ENCODE results near the gene DUT. TPM values are rescaled to one million over a fixed set of nuclear protein-coding genes. Genes with fewer than 3 reads are reported as not detected.

DUT gene
- total RNA-seq, 2 donors from 2014 or later: 279 to 288 TPM

DNA sequence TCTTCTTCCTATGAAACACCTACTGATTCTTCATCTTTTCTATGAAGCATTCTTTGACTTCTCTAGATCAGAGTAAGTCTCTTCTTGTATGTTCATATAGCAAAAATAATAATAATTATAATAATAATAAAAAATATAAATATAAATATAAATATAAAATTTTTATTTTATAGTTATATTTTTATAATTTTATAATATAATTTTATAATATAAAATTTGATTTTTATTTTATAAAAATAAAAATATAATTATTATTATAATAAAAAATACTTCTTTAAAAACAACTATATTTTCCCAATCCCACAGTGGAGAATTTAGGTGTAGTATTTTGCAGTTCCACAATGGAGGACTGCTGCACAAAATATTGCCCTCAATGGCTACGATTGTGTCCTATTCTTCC is 34.3 kb downstream of the DUT start:
- no peaks in the 10 kb centered on the region for H3K4me1 Mint-ChIP-seq (ENCODE audit: low read depth)
- no peaks in the 10 kb centered on the region for H3K27me3 Mint-ChIP-seq (ENCODE audit: low read depth)
- no peak for ATAC-seq (replicated peaks in 1 of 2)
- peaks cover 0 to 2% of the 10 kb centered on the region in 2 donors for H3K9me3 Mint-ChIP-seq
- no peak overlapping the region for H3K4me3 Mint-ChIP-seq
- no peaks in the 10 kb centered on the region for H3K36me3 Mint-ChIP-seq (ENCODE audit: insufficient read depth in 2 of 2)
- no peak for DNase-seq
- H3K27ac Mint-ChIP-seq: no peak overlapping the region

DNA sequence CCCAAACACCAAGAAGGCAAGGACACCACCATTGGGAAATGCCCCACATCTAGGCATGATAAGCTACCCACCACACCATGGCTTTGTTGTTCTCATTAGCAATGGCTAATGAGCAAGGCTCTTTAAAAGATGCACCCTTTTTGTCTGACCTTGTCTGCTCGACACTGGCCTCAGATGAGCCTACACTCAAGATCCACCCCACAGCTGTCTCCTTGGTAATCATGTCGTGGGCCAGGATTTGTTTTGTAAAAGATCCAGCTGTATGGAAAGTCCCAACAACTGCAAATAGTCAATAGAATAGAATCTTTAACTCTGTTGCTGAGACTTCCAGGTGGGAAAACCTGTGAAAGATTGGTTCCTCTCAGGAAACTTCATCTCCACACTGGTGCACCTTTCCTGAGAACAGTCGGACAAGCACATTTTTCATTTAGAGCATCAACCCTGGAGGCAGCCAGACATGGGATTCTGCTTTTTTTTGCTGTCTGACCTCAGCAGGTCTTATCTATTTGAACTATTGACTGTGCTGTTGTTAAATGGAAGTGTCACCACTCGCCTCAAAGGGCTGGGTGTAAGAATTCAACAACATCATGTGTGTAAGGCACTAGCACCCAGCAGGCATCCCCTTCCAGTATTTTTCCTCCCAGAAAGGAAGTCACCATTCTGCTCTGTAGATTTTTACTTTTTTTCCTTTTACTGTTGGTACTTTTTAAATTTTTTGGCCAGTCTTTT is 35.5 kb downstream of the DUT start:
- ATAC-seq (replicated peaks in 1 of 2) (no peak), DNase-seq (no peak)
- H3K27ac Mint-ChIP-seq: no peak overlapping the region
- no peak overlapping the region for H3K4me3 Mint-ChIP-seq
- H3K27me3 Mint-ChIP-seq (ENCODE audit: low read depth): no peaks in the 10 kb centered on the region
- H3K9me3 Mint-ChIP-seq: no peaks in the 10 kb centered on the region
- H3K36me3 Mint-ChIP-seq (ENCODE audit: insufficient read depth in 2 of 2): no peaks in the 10 kb centered on the region
- no peaks in the 10 kb centered on the region for H3K4me1 Mint-ChIP-seq (ENCODE audit: low read depth)

DNA sequence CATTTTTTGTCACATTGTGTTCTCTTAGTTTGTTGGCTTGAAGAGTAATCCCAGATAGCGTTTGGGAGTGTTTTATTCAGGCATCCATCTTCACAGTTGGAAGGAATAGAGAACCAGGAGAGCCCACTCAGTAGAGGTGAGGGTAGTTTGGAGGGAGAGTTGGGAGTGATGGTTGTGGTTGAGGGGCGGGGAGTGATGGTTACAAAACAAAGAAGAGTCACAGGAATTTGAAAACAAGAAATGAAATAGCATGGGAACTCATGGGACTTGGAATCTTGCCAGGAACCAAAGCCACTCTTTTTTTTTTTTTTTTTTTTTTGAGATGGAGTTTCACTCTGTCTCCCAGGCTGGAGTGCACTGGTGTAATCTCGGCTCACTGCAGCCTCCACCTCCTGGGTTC is 36.3 kb downstream of the DUT start:
- Mint-ChIP-seq H3K27ac (no peak overlapping the region), H3K4me1 (ENCODE audit: low read depth) (no peaks in the 10 kb centered on the region), H3K4me3 (no peak overlapping the region), H3K9me3 (no peaks in the 10 kb centered on the region), H3K27me3 (ENCODE audit: low read depth) (no peaks in the 10 kb centered on the region), H3K36me3 (ENCODE audit: insufficient read depth in 2 of 2) (no peaks in the 10 kb centered on the region)
- DNase-seq (no peak), ATAC-seq (replicated peaks in 1 of 2) (no peak)

DNA sequence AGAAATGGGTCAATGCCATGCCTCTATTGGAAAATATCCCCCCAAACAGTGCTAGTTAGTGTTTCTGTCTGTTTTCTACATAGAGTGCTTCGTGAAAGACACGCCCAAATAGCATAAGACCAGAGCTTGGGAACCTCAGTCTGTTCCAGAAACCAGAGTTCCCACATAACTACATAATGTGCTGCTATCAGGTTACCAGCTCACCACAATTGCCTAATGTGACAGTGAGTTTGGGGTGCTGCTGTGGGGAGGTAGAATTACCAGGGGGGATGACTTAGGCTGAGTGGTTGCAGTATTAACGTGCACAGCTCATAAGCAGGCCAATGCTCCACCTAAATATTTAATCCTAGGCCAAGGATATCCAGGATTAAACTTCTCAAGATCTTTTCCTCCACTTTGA is 39.2 kb downstream of the DUT start:
- H3K9me3 Mint-ChIP-seq: no peaks in the 10 kb centered on the region

DNA sequence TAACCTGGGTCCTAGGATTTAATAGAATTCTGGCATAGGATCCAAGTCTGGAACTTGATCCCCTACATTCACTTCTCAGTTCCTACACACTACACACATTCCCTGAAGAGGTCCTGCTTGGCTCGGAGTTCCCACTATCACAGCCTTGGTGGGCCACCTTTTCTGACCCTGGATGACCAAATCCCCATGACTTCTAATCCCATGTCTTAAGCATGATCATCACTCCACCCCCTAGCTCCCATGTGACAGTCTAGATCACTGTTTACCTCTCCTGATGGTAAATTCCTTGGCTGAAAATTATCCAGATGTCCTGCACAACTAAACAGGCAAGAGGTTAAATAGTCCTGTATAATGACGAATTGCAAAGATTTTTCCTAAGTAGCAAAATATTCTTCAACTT is 40.3 kb downstream of the DUT start:
- no peaks in the 10 kb centered on the region for H3K9me3 Mint-ChIP-seq
- DNase-seq (no peak), ATAC-seq (replicated peaks in 1 of 2) (no peak)
- no peaks in the 10 kb centered on the region for H3K36me3 Mint-ChIP-seq (ENCODE audit: insufficient read depth in 2 of 2)
- peaks cover 22% of the 10 kb centered on the region for H3K27me3 Mint-ChIP-seq (ENCODE audit: low read depth)
- H3K27ac Mint-ChIP-seq: no peak overlapping the region
- H3K4me1 Mint-ChIP-seq (ENCODE audit: low read depth): no peaks in the 10 kb centered on the region
- no peak overlapping the region for H3K4me3 Mint-ChIP-seq

More for the DNA sequence above, 39.2 kb downstream of the DUT start:
- Mint-ChIP-seq H3K27me3 (ENCODE audit: low read depth) (peaks cover 14% of the 10 kb centered on the region), H3K4me1 (ENCODE audit: low read depth) (no peaks in the 10 kb centered on the region), H3K4me3 (no peak overlapping the region), H3K36me3 (ENCODE audit: insufficient read depth in 2 of 2) (no peaks in the 10 kb centered on the region), H3K27ac (no peak overlapping the region)
- DNase-seq (no peak), ATAC-seq (replicated peaks in 1 of 2) (no peak)

- H3K4me3 Mint-ChIP-seq: no peak overlapping the region
- DNase-seq (no peak), ATAC-seq (replicated peaks in 1 of 2) (no peak)
- H3K9me3 Mint-ChIP-seq: no peaks in the 10 kb centered on the region
- no peak overlapping the region for H3K27ac Mint-ChIP-seq
- H3K27me3 Mint-ChIP-seq (ENCODE audit: low read depth): peaks cover 22% of the 10 kb centered on the region
- no peaks in the 10 kb centered on the region for H3K4me1 Mint-ChIP-seq (ENCODE audit: low read depth)
- H3K36me3 Mint-ChIP-seq (ENCODE audit: insufficient read depth in 2 of 2): no peaks in the 10 kb centered on the region
These were observed 40.7 kb downstream of the DUT start for GRCh38 chr15:48371961-48372360.

DNA sequence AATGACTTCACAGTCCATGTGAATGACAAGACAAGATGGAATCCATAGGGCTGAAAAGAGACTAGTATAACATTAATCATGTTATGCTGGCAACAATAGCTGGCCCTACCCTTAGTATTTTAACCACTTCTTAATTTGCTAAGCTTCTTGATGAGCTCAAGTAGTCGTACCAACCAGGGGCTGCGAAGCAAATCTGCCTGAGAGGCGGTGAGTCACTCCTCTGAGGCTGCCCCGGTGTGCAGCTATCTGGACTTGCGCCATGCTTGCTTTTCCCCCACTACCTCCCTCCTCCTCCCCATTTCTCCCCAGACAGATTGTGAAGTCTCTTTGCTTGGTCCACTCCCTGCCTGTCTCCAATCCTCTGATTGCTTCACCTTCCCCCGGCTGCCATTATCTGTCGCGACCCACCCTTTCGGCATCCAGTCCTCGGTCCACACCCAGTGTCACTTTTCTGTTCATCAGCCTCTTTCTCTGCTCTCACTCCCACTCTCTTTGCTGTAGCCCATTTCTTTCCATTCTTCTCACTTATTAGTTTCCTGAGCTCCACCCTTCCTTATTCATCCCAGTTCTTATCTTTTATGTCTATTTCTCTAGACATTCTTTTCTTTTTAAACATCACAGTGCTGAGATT is 42.7 kb downstream of the DUT start:
- no peaks in the 10 kb centered on the region for H3K4me1 Mint-ChIP-seq (ENCODE audit: low read depth)
- H3K27me3 Mint-ChIP-seq (ENCODE audit: low read depth): peaks cover 37% of the 10 kb centered on the region
- DNase-seq (no peak), ATAC-seq (replicated peaks in 1 of 2) (no peak)
- no peaks in the 10 kb centered on the region for H3K36me3 Mint-ChIP-seq (ENCODE audit: insufficient read depth in 2 of 2)
- no peak overlapping the region for H3K27ac Mint-ChIP-seq
- H3K4me3 Mint-ChIP-seq: no peak overlapping the region
- peaks cover 0 to 3% of the 10 kb centered on the region in 2 donors for H3K9me3 Mint-ChIP-seq

DNA sequence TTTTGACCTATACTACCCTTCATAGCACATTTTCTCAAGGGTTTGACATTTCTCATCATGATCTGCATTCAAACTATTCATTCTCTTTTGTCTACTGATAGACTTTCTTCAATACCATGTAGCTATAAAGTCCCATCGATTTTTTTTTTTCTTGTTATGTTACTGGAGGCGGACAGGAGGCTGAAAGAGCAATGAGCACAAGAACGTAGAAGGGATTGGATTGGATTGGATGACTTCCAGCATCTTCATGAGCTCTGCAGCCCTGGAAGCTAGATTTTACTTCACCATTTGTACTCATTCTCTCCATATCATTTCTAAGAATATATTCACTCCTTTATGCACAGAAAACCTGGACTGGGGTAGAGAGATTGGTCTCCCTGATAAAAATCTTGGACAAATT is 43.2 kb downstream of the DUT start:
- DNase-seq: no peak
- no peak for ATAC-seq (replicated peaks in 1 of 2)
- Mint-ChIP-seq H3K36me3 (ENCODE audit: insufficient read depth in 2 of 2) (no peaks in the 10 kb centered on the region), H3K9me3 (peaks cover 0 to 3% of the 10 kb centered on the region in 2 donors), H3K27ac (no peak overlapping the region), H3K27me3 (ENCODE audit: low read depth) (peaks cover 37% of the 10 kb centered on the region), H3K4me3 (no peak overlapping the region), H3K4me1 (ENCODE audit: low read depth) (no peaks in the 10 kb centered on the region)

DNA sequence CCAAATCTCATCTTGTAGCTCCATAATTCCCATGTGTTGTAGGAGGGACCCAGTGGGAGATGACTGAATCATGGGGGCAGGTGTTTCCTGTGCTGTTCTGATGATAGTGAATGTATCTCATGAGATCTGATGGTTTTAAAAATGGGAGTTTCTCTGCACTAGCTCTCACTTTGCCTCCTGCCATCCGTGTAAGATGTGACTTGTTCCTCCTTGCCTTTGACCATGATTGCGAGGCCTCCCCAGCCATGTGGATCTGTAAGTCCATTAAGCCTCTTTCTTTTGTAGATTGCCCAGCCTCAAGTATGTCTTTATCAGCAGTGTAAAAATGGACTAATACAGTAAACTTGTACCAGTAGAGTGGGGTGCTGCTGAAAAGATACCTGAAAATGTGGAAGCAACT is 44.5 kb downstream of the DUT start:
- Mint-ChIP-seq H3K4me1 (ENCODE audit: low read depth) (no peaks in the 10 kb centered on the region), H3K27me3 (ENCODE audit: low read depth) (peaks cover 37% of the 10 kb centered on the region)
- no peak for DNase-seq

DNA sequence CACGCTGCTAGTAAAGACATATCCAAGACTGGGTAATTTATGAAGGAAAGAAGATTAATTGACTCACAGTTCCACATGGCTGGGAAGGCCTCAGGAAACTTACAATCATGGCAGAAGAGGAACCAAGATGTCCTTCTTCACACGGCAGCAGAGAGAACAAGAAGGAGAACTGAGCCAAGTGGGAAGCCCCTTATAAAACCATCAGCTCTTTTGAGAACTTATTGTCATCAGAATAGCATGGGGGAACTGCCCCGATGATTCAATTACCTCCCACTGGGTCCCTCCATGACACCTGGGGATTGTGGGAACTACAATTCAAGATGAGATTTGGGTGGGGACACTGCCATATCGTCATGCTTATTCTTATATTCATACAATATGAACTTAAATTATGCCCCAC is 49.0 kb downstream of the DUT start:
- Mint-ChIP-seq H3K9me3 (peaks cover 0 to 3% of the 10 kb centered on the region in 2 donors), H3K4me1 (ENCODE audit: low read depth) (no peaks in the 10 kb centered on the region), H3K27me3 (ENCODE audit: low read depth) (peaks cover 31% of the 10 kb centered on the region), H3K27ac (no peak overlapping the region), H3K36me3 (ENCODE audit: insufficient read depth in 2 of 2) (no peaks in the 10 kb centered on the region), H3K4me3 (no peak overlapping the region)
- ATAC-seq (replicated peaks in 1 of 2): no peak
- no peak for DNase-seq

More for the DNA sequence above, 44.5 kb downstream of the DUT start:
- ATAC-seq (replicated peaks in 1 of 2): no peak
- Mint-ChIP-seq H3K4me3 (no peak overlapping the region), H3K36me3 (ENCODE audit: insufficient read depth in 2 of 2) (no peaks in the 10 kb centered on the region), H3K9me3 (peaks cover 0 to 3% of the 10 kb centered on the region in 2 donors), H3K27ac (no peak overlapping the region)

DNA sequence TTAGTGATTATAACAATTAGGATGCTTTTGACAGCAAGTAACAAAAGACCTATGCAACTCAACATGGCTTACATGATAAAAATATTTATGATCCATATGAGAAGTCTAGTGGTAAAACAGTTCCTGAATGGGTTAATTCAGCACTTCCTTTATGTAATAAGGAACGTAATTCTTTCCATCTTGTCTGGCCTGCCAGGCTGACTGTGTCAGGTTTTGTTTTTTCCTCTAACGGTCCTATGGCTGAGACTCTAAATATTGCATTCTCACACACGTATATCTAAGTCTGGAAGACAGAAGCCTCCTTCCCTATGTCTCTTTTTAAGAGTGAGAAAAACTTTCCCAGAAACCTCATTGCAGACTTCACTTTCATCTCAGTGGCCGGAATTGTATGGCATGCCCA is 50.6 kb downstream of the DUT start:
- Mint-ChIP-seq H3K36me3 (ENCODE audit: insufficient read depth in 2 of 2) (no peaks in the 10 kb centered on the region), H3K27me3 (ENCODE audit: low read depth) (peaks cover 20% of the 10 kb centered on the region)
- ATAC-seq (replicated peaks in 1 of 2): no peak

GRCh38 chr15:48383031-48383430 is 51.8 kb downstream of the DUT start:
- ATAC-seq (replicated peaks in 1 of 2): no peak
- H3K4me3 Mint-ChIP-seq: no peak overlapping the region

More for the DNA sequence above, 50.6 kb downstream of the DUT start:
- DNase-seq: no peak
- peaks cover 0 to 3% of the 10 kb centered on the region in 2 donors for H3K9me3 Mint-ChIP-seq
- H3K4me1 Mint-ChIP-seq (ENCODE audit: low read depth): no peaks in the 10 kb centered on the region
- no peak overlapping the region for H3K27ac Mint-ChIP-seq
- H3K4me3 Mint-ChIP-seq: no peak overlapping the region

GRCh38 chr15:48384616-48385015 is 53.4 kb downstream of the DUT start:
- ATAC-seq (replicated peaks in 1 of 2): no peak
- H3K4me3 Mint-ChIP-seq: no peak overlapping the region
- no peak for DNase-seq
- no peaks in the 10 kb centered on the region for H3K4me1 Mint-ChIP-seq (ENCODE audit: low read depth)
- no peaks in the 10 kb centered on the region for H3K36me3 Mint-ChIP-seq (ENCODE audit: insufficient read depth in 2 of 2)
- H3K27ac Mint-ChIP-seq: no peak overlapping the region
- H3K9me3 Mint-ChIP-seq: no peaks in the 10 kb centered on the region
- H3K27me3 Mint-ChIP-seq (ENCODE audit: low read depth): peaks cover 6% of the 10 kb centered on the region

More at GRCh38 chr15:48383031-48383430, 51.8 kb downstream of the DUT start:
- H3K27me3 Mint-ChIP-seq (ENCODE audit: low read depth): peaks cover 14% of the 10 kb centered on the region
- no peaks in the 10 kb centered on the region for H3K9me3 Mint-ChIP-seq
- no peaks in the 10 kb centered on the region for H3K36me3 Mint-ChIP-seq (ENCODE audit: insufficient read depth in 2 of 2)
- H3K4me1 Mint-ChIP-seq (ENCODE audit: low read depth): no peaks in the 10 kb centered on the region
- no peak overlapping the region for H3K27ac Mint-ChIP-seq
- no peak for DNase-seq
